ENCODE results near the gene PRORP. TPM values are rescaled to one million over a fixed set of nuclear protein-coding genes. Genes with fewer than 3 reads are reported as not detected.

The PRORP gene
- total RNA-seq, 2 donors from 2014 or later, result 18.1 to 43.6 TPM

- ATAC-seq (ENCODE audit: insufficient number of reproducible peaks, low FRiP score, low read depth), result no peak
- DNase-seq (ENCODE audit: low spot score), result no peak
- no peaks in the 10 kb centered on the region for H3K9me3 ChIP-seq
- TF ChIP-seq, protein P1, sequence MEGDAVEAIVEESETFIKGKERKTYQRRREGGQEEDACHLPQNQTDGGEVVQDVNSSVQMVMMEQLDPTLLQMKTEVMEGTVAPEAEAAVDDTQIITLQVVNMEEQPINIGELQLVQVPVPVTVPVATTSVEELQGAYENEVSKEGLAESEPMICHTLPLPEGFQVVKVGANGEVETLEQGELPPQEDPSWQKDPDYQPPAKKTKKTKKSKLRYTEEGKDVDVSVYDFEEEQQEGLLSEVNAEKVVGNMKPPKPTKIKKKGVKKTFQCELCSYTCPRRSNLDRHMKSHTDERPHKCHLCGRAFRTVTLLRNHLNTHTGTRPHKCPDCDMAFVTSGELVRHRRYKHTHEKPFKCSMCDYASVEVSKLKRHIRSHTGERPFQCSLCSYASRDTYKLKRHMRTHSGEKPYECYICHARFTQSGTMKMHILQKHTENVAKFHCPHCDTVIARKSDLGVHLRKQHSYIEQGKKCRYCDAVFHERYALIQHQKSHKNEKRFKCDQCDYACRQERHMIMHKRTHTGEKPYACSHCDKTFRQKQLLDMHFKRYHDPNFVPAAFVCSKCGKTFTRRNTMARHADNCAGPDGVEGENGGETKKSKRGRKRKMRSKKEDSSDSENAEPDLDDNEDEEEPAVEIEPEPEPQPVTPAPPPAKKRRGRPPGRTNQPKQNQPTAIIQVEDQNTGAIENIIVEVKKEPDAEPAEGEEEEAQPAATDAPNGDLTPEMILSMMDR (IDR thresholded peaks at IDR 0.05), result no peak
- H3K4me3 ChIP-seq, result no peak overlapping the region
- H3K4me1 ChIP-seq (ENCODE audit: control insufficient read depth in 1 of 2, low read depth in 2 of 2), result peaks cover 0 to 4% of the 10 kb centered on the region in 2 donors
- H3K27me3 ChIP-seq (replicated peaks; ENCODE audit: insufficient read depth), result no peaks in the 10 kb centered on the region
- peaks cover 36% of the 10 kb centered on the region for H3K36me3 ChIP-seq
- no peak overlapping the region for H3K27ac ChIP-seq
Observed at GRCh38 chr14:35114036-35114435, 8.3 kb upstream of the PRORP start.

GRCh38 chr14:35116242-35116641 lies 6.1 kb upstream of the PRORP start:
- TF ChIP-seq, protein P1 (IDR thresholded peaks at IDR 0.05), result no peak
- Histone ChIP-seq H3K27me3 (replicated peaks; ENCODE audit: insufficient read depth) (no peaks in the 10 kb centered on the region), H3K4me3 (no peak overlapping the region), H3K36me3 (peaks cover 19% of the 10 kb centered on the region), H3K4me1 (ENCODE audit: control insufficient read depth in 1 of 2, low read depth in 2 of 2) (peaks cover 5 to 17% of the 10 kb centered on the region in 2 donors), H3K9me3 (no peaks in the 10 kb centered on the region), H3K27ac (no peak overlapping the region)
- no peak for DNase-seq (ENCODE audit: low spot score)
- no peak for ATAC-seq (ENCODE audit: insufficient number of reproducible peaks, low FRiP score, low read depth)

DNA sequence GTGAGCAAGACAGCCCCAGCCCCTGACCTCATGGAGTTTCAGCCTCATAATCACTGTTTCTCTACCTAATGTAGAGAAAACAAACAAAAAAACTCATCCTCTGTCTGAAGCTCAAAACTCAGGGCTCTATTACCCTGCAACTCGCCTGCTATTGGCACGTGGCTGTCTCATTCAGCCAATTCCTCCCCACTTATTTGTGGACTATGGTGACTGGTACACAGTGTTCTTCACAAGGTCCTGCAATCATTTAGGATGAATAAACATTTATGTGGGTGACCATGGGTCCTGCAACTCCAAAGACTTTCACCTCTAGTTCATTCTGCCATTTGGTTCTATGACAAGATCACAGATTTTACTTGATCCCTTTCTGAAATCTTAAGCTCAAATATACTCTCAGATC lies 5.2 kb upstream of the PRORP start:
- Histone ChIP-seq H3K36me3 (peaks cover 15% of the 10 kb centered on the region), H3K27ac (no peak overlapping the region), H3K27me3 (replicated peaks; ENCODE audit: insufficient read depth) (no peaks in the 10 kb centered on the region), H3K9me3 (no peaks in the 10 kb centered on the region), H3K4me3 (no peak overlapping the region), H3K4me1 (ENCODE audit: control insufficient read depth in 1 of 2, low read depth in 2 of 2) (peaks cover 5 to 17% of the 10 kb centered on the region in 2 donors)
- no peak for DNase-seq (ENCODE audit: low spot score)
- no peak for ATAC-seq (ENCODE audit: insufficient number of reproducible peaks, low FRiP score, low read depth)
- TF ChIP-seq, protein P1 (IDR thresholded peaks at IDR 0.05), result no peak

- peak overlapping the region; percentile 96 to 98 for H3K27ac ChIP-seq
- H3K4me3 ChIP-seq, result peak overlapping the region; percentile 89
- no peaks in the 10 kb centered on the region for H3K36me3 ChIP-seq
- peaks cover 5 to 44% of the 10 kb centered on the region in 2 donors for H3K4me1 ChIP-seq (ENCODE audit: control insufficient read depth in 1 of 2, low read depth in 2 of 2)
- TF ChIP-seq, protein P1 (IDR thresholded peaks at IDR 0.05), result no peak
- no peaks in the 10 kb centered on the region for H3K27me3 ChIP-seq (replicated peaks; ENCODE audit: insufficient read depth)
- no peaks in the 10 kb centered on the region for H3K9me3 ChIP-seq
- DNase-seq (ENCODE audit: low spot score) (no peak), ATAC-seq (ENCODE audit: insufficient number of reproducible peaks, low FRiP score, low read depth) (peak; percentile 82)
Observed at GRCh38 chr14:35121026-35121886, 1.1 kb upstream of the PRORP start.

GRCh38 chr14:35122696-35123387 lies 490 bp downstream of the PRORP start:
- Histone ChIP-seq H3K4me1 (ENCODE audit: control insufficient read depth in 1 of 2, low read depth in 2 of 2) (peaks cover 5 to 44% of the 10 kb centered on the region in 2 donors), H3K9me3 (no peaks in the 10 kb centered on the region), H3K4me3 (peak overlapping the region; percentile 89), H3K27ac (peak overlapping the region; percentile 96 to 98), H3K27me3 (replicated peaks; ENCODE audit: insufficient read depth) (no peaks in the 10 kb centered on the region), H3K36me3 (no peaks in the 10 kb centered on the region)
- ATAC-seq (ENCODE audit: insufficient number of reproducible peaks, low FRiP score, low read depth) (no peak), DNase-seq (ENCODE audit: low spot score) (no peak)
- TF ChIP-seq, protein P1 (IDR thresholded peaks at IDR 0.05), result no peak
